HG03045 (cell line): ENCODE results near the gene SOWAHD.
"Not testable (repeated sequence)": the region's sequence is repeated elsewhere in the genome, so short reads cannot be mapped to it uniquely, and the experiment has no call there.

Experiments
- ATAC-seq: cut with Tn5 transposase; IDR thresholded peaks from one replicate; pipeline ENCODE4 v1.9.1; 2021; ENCODE audit warnings: mild to moderate bottlenecking, moderate library complexity; ENCODE audit not compliant: unreplicated experiment

Gene SOWAHD, protein sequence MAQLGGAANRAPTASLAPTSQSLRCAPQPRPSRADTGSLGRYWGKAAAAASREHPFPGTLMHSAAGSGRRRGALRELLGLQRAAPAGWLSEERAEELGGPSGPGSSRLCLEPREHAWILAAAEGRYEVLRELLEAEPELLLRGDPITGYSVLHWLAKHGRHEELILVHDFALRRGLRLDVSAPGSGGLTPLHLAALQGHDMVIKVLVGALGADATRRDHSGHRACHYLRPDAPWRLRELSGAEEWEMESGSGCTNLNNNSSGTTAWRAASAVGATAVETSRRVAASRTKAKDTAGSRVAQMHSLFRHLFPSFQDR

DNA sequence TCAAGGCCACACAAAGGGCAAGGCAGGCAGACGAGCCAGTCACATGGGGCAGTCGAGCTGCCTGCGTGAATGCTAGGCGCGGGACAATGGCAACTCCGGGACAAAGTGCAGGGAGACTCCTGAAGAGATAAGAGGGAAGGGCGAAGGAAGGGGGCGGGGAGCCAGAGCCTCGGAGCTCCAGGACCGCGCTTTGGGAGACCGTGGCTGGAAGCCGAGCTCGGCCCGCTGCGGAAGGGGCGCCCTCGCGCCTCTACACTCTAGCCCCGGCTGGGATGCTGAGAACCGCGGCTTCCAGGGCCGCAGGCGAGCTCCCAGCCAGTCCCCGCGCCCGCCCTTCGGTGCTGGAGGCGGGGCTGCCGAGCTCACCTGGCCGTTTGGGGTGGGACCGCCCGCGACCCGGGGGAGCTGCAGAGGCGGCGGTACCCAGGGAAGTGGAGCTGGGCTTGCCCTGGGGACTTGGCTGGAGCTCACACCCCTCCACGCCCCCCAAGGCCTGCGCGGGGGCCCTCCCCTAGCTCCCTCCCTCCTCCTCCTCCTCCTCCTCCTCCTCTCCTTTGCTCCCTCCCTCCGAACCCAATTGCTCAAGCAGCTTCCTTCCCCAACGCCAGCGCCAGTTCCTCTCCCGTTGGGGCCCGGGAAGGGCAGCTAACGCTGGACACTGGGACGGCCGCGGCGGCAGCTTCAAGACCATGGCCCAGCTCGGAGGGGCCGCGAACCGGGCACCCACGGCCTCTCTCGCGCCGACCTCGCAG, at the start of gene SOWAHD:
SOWAHD (plus strand) TSS at position 610 of the 752 bp plus-strand sequence; CDS start at position 690, 80 bp downstream.
- no peak for ATAC-seq

- ATAC-seq: no peak
These were observed 49.5 kb upstream of the SOWAHD start for GRCh38 chrX:119708936-119709335.

DNA sequence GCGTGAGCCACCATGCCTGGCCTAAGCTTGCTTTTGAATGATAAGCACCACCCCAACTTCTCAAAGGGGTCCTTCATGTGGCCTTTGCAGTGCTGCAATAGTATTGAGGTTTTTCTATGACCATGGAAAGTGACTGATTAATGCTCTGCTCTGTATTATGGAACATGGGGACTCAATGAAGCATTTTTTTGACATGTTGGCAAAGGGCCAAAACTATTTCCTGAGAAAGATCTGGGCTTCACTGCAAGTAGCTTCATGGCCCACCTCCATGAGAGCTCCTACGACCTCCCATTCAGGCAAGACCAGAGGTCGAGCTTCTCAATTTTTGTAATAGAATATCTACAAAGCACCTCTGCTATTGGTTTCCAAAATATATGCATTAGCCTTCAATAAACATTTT, 48.8 kb upstream of the SOWAHD start:
- no peak for ATAC-seq

- ATAC-seq: no peak
These were observed 36.9 kb upstream of the SOWAHD start for GRCh38 chrX:119721487-119721886.

- ATAC-seq: no peak
These were observed 36.5 kb upstream of the SOWAHD start for GRCh38 chrX:119721926-119722325.

GRCh38 chrX:119726900-119727555, 31.4 kb upstream of the SOWAHD start:
- ATAC-seq: no peak

DNA sequence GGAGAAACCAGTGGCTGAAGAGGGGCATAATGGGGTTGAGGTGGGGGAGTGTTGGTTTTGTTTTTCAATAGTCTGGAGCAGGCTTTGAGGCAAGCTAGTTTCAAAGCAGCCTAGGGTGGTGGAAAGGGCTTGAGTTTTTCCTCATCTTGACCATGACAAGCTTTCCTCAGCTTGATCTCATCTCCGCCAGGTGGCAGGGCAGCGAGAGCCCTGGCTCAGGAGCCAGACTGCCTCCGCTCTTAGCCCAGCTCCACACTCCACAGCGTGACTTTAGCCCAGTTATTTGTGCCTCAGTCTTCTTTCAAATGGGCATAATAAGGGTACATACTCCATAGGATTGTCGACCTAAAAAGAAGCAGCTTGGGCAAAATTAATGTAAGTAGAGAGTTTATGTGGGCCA, 29.9 kb upstream of the SOWAHD start:
- ATAC-seq: no peak

DNA sequence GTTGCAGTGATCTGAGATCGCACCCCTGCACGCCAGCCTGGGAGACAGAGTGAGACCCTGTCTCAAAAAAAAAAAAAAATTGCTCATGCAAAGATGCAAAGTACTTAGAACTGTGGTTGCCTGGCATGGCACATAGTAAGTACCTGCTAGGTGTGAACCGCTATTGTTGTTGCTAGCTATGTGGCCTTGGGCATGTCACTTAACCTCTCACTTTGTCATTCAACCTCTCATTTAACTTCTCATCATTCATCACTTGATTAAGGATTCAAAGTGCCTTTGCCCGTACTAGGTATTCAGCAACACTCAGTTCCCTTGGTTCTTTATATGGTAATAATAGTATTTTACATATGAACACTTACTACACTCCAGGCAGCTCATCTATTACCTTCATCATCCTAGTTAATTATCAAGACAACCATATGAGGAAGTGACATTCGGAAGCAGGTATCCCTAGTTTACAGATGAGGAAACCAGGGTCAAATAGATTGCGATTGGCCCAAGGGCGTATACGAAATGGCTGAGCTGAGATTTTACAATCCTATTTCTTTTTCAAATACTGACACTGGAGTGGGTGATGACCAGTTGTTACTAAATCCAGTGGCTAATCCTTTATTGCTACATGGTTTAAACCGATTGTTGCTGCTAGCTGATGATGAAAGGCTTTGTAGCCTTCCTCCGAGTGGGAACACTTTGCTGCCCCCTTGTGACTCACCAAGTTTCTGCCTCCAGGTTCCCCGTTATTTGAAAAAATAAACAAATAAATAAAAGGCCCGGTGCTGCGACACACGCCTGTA, 28.8 kb upstream of the SOWAHD start:
- no peak for ATAC-seq

- ATAC-seq: no peak
These were observed 23.5 kb upstream of the SOWAHD start for GRCh38 chrX:119734897-119735339.

DNA sequence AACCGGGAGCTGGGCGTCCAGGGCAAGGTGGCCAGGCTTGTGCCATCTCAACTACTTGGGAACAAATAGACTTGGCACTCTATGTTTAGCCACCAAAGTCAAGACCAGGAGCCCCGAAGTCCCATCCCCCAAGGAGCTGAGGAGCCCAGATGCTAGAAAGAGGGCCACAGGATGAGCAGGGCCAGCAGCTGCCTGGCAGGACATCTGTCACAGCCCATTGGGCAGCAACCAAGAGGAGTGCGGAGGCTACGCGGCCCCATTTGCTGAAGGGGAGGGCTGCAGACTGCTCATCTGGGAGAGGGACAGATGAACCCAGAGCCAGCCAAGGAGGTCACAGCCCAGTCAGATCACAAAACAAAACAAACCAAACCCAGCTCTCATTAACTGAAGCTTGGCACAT, 22.9 kb upstream of the SOWAHD start:
- ATAC-seq: no peak

- ATAC-seq: no peak
These were observed 22.1 kb upstream of the SOWAHD start for GRCh38 chrX:119736206-119736764.

DNA sequence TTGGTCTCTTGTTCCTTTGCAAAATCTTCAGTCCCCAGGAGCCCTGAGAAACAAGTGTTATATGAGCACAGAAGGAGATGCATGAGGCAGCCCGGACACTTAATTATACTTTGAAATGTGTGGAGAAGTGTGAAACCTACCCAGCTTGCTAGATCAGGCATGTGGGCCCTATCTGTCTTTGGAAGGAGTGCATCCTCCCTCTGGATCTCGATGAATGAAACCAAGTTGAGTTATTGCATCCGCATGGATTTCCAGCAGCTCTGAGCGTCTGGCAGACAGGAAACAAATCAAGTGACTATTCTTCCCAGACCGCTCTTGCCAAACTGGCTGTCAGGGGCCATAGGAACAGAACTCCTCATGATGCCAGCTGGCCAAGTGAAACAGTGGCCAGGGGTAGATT, 19.6 kb upstream of the SOWAHD start:
- no peak for ATAC-seq

DNA sequence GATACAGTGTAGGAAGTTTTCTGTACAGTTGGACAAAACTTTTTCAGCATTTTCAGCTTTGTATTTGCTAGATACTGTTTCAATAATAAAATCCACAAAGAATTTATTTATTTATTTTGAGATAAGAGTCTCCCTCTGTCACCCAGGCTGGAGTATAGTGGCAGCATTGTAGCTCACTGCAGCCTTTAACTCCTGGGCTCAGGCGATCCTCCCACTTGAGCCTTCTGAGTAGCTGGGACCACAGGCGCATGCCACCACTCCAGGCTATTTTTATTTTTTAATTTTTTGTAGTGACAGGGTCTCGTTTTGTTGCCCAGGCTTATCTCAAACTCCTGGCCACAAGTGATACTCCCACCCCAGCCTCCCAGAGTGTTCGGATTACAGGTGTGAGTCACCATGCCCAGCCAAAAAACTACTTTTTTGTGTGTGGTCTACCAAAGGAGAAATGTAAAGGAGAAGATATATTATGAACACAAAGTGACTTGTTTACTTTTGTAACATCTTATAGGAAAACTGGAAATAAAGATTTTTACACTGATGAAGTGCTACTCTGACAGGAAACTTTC, 13.0 kb upstream of the SOWAHD start:
- ATAC-seq: no peak

DNA sequence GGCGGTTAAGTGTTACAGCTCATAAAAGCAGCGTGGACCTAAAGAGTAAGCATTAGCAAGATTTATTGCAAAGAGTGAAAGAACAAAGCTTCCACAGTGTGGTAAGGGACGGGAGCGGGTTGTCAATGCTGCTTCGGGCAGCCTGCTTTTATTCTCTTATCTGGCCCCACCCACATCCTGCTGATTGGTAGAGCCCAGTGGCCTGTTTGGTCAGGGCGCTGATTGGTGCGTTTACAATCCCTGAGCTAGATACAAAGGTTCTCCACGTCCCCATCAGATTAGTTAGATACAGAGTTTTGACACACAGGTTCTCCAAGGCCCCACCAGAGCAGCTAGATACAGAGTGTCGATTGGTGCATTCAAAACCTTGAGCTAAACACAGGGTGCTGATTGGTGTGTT, 8.3 kb upstream of the SOWAHD start:
- not testable (repeated sequence) for ATAC-seq

- not testable (repeated sequence) for ATAC-seq
These were observed 7.6 kb upstream of the SOWAHD start for GRCh38 chrX:119750751-119751150.

DNA sequence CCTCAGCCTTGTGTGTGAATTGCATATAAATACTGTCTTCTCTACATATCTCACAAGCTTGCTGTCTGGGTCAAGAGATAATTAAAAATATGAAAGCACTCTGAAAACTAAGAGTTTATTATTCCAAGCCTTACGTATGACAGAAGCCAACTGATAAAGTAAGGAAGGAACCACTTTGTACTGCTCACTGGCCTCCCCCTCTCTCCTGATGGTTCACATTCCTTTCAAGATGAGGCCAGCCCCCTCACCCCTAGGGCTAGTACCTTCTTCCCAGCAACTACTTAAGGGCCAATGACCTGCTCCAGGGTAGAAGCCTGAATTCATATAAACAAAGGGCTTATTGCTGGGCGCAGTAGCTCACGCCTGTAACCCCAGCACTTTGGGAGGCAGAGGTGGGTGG, 5.4 kb upstream of the SOWAHD start:
- ATAC-seq: no peak

- no peak for ATAC-seq
These were observed 4.6 kb upstream of the SOWAHD start for GRCh38 chrX:119753639-119754257.

GRCh38 chrX:119755981-119756533, 2.3 kb upstream of the SOWAHD start:
- ATAC-seq: peak; percentile 63

DNA sequence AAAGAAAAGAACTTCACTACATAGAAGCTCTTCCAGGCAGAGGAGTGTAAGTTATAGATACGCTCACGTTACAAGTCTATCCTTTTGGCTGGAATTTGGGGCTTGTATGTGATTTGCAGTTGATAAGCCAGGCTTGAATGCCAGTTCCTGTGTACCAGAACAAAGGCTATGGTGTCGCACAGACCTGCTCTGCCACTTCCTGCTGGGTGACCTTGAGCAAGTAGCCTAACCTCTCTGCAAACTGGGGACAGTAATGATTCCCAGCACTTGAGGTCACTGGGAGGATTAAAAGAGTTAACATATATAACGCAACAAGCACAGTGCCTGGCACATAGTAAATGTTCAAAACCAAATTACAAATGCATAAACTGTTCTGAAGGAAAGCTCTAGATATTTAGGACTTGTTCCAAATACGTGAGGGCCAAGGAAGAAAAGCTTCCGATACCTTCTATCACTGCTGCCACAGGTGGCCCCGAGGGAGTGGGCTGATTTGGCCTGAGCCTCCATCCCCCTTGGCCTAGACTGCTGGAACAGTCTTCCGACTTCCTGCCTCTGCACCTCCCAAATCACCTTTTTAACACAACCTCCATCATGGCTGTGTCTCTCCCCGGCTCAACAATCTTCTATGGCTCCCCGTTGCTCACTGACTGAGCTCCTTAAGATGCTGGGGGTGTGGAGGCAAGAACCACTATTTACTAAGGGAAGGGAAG, 1.3 kb upstream of the SOWAHD start:
- ATAC-seq: no peak
